IMR-90 (cell line): Measurements from ENCODE around the gene SLC7A6. TPM values are rescaled to one million over a fixed set of nuclear protein-coding genes. Genes with fewer than 3 reads are reported as not detected.

Experiments
- ATAC-seq: fragments of 200-7000 bp; cut with Tn5 transposase; 2 replicates; pipeline ENCODE4 v1.9.1; 2020; ENCODE audit warnings: low read depth, mild to moderate bottlenecking, moderate library complexity
- BruUV-seq: library from RNA; stranded (reverse); fragments of 400-500 nt; replicated peaks from 2 replicates; lab custom pipeline; 2021; lab: Mats Ljungman, UMichigan
- CTCF ChIA-PET: fragments of 300-600 bp; formaldehyde crosslinking; extraction: SDS; loops from one replicate; lab custom pipeline; 2021; ENCODE audit warnings: antibody characterized with exemption; lab: Yijun Ruan, JAX
- POLR2A ChIA-PET: fragments of 300-600 bp; sonication (Branson Sonifier 250); formaldehyde crosslinking; loops from one replicate; lab custom pipeline; 2022; ENCODE audit warnings: antibody characterized with exemption; ENCODE audit not compliant: unreplicated experiment; lab: Charles Lee
- DNase-seq: peaks from one replicate; pipeline ENCODE4 v3.0.0; 2013
- H2AFZ ChIP-seq: replicated peaks from 2 replicates; pipeline ENCODE3; 2013; ENCODE audit warnings: low read length, mild to moderate bottlenecking; ENCODE audit not compliant: poor library complexity
- H2AK5ac ChIP-seq: 2 replicates; pipeline ENCODE4 v1.6.1; 2013; ENCODE audit warnings: low read depth, low read length, inconsistent platforms
- H2AK9ac ChIP-seq: replicated peaks from 2 replicates; pipeline ENCODE3; 2013; ENCODE audit warnings: mild to moderate bottlenecking, low read depth, low read length, moderate library complexity; ENCODE audit not compliant: poor library complexity
- H2BK120ac ChIP-seq: 2 replicates; pipeline ENCODE4 v1.6.1; 2013; ENCODE audit warnings: low read depth, low read length, inconsistent platforms
- H2BK15ac ChIP-seq: 3 replicates; pipeline ENCODE4 v1.6.1; 2013; ENCODE audit warnings: low read depth, low read length, inconsistent platforms
- H2BK20ac ChIP-seq: 2 replicates; pipeline ENCODE4 v1.6.1; 2013; ENCODE audit warnings: low read depth, mild to moderate bottlenecking, inconsistent platforms, low read length, moderate library complexity
- H2BK5ac ChIP-seq: 2 replicates; pipeline ENCODE4 v1.6.1; 2013; ENCODE audit warnings: mild to moderate bottlenecking, low read depth, low read length, inconsistent platforms; ENCODE audit not compliant: poor library complexity, severe bottlenecking
- H3K14ac ChIP-seq: replicated peaks from 2 replicates; pipeline ENCODE4 v1.6.1; 2013; ENCODE audit warnings: low read depth, low read length, inconsistent platforms
- H3K18ac ChIP-seq: 2 replicates; pipeline ENCODE4 v1.6.1; 2013; ENCODE audit warnings: low read depth, low read length, control low read depth
- H3K23ac ChIP-seq: 2 replicates; pipeline ENCODE4 v1.6.1; 2013; ENCODE audit warnings: low read depth, low read length, inconsistent platforms
- H3K27ac ChIP-seq: 2 replicates; pipeline ENCODE4 v1.5.1; 2013; ENCODE audit warnings: mild to moderate bottlenecking, control low read depth, low read length; ENCODE audit not compliant: insufficient read depth
- H3K27me3 ChIP-seq: 2 replicates; pipeline ENCODE4 v1.6.1; 2013; ENCODE audit warnings: low read length; ENCODE audit not compliant: control insufficient read depth, insufficient read depth
- H3K36me3 ChIP-seq: 2 replicates; pipeline ENCODE4 v1.6.1; 2013; ENCODE audit warnings: low read length, mixed read lengths; ENCODE audit not compliant: control insufficient read depth, insufficient read depth
- H3K4ac ChIP-seq: 2 replicates; pipeline ENCODE4 v1.6.1; 2013; ENCODE audit warnings: low read depth, low read length, inconsistent platforms
- H3K4me1 ChIP-seq: 2 replicates; pipeline ENCODE4 v1.6.1; 2013; ENCODE audit warnings: low read length, mixed read lengths; ENCODE audit not compliant: control insufficient read depth, insufficient read depth
- H3K4me2 ChIP-seq: 2 replicates; pipeline ENCODE4 v1.6.1; 2013; ENCODE audit warnings: low read depth, mild to moderate bottlenecking, control low read depth, low read length, moderate library complexity
- H3K4me3 ChIP-seq: 2 replicates; pipeline ENCODE4 v1.5.1; 2013; ENCODE audit warnings: low read depth, mild to moderate bottlenecking, control low read depth, low read length, moderate library complexity; ENCODE audit not compliant: insufficient read depth
- H3K56ac ChIP-seq: 2 replicates; pipeline ENCODE4 v1.6.1; 2013; ENCODE audit warnings: low read length, inconsistent platforms; ENCODE audit not compliant: insufficient read depth; ENCODE audit errors: extremely low read depth
- H3K79me1 ChIP-seq, 2 experiments: 2 replicates each; pipeline ENCODE4 v1.6.1; 2013; ENCODE audit warnings: low read length in 2 of 2, inconsistent platforms in 1 of 2, low read depth in 1 of 2
- H3K9ac ChIP-seq: 2 replicates; pipeline ENCODE4 v1.6.1; 2013; ENCODE audit warnings: low read depth, low read length, control low read depth
- H3K9me1 ChIP-seq: 2 replicates; pipeline ENCODE4 v1.6.1; 2013; ENCODE audit warnings: low read length, inconsistent platforms; ENCODE audit not compliant: insufficient read depth
- H3K9me3 ChIP-seq: 2 replicates; pipeline ENCODE4 v1.6.1; 2013; ENCODE audit warnings: low read length; ENCODE audit not compliant: control insufficient read depth, insufficient read depth
- H4K20me1 ChIP-seq: 2 replicates; pipeline ENCODE4 v1.6.1; 2013; ENCODE audit warnings: low read length, inconsistent platforms; ENCODE audit not compliant: insufficient read depth
- H4K5ac ChIP-seq: 2 replicates; pipeline ENCODE4 v1.6.1; 2013; ENCODE audit warnings: mild to moderate bottlenecking, low read depth, low read length, control low read depth
- H4K8ac ChIP-seq, 2 experiments: 2 replicates each; pipeline ENCODE4 v1.6.1; 2013; ENCODE audit warnings: low read depth in 2 of 2, low read length in 2 of 2, control low read depth in 1 of 2, inconsistent platforms in 1 of 2
- H4K91ac ChIP-seq: 2 replicates; pipeline ENCODE4 v1.6.1; 2013; ENCODE audit warnings: low read depth, low read length, inconsistent platforms; ENCODE audit not compliant: insufficient read depth
- CHD1 ChIP-seq: IDR thresholded peaks from 2 replicates; pipeline ENCODE4 v1.6.1; 2012; ENCODE audit warnings: low read depth, low read length, improper control_type of control experiment
- POLR2A ChIP-seq: IDR thresholded peaks from 2 replicates; pipeline ENCODE4 v1.6.1; 2012; ENCODE audit warnings: mild to moderate bottlenecking, low read depth, low read length
- WGBS, 2 experiments: methylation state at CpG; one replicate each; pipeline versions ENCODE4 v1.1.5 to v1.1.7; 2013; ENCODE audit warnings: missing lambda C conversion rate in 2 of 2; ENCODE audit not compliant: insufficient read length in 1 of 2; ENCODE audit errors: extremely low coverage in 2 of 2; 5-methylcytosine and 5-hydroxymethylcytosine counted together
- dilution Hi-C: fragments of 300-500 bp; cut with HindIII; formaldehyde crosslinking; loops from one replicate; pipeline ENCODE4 v1.14.3; 2018; ENCODE audit warnings: low sequenced_read_pairs; ENCODE audit not compliant: unreplicated experiment
- in situ Hi-C: fragments of 300-500 bp; cut with MboI; formaldehyde crosslinking; loops from 3 replicates; pipeline ENCODE4 v1.14.3; 2019; ENCODE audit warnings: low sequenced_read_pairs, inconsistent platforms, mixed read lengths
- intact Hi-C: fragments of 100-400 bp; cut with micrococcal nuclease; formaldehyde crosslinking; loops from 2 replicates; pipeline ENCODE4 v1.10.0; 2022
- polyA plus RNA-seq, 3 experiments: library from polyadenylated mRNA; depleted of rRNA; stranded (reverse); fragments of >200 nt; gene quantifications; 2 replicates each; pipeline ENCODE4 v1.2.3, GENCODE V29; 2012; ENCODE audit warnings: low replicate concordance in 1 of 3
- total RNA-seq: library from RNA; depleted of rRNA; stranded (reverse); fragments of >200 nt; gene quantifications from 2 replicates; pipeline ENCODE4 v1.2.3, GENCODE V29; 2012

Gene SLC7A6
- total and polyA plus RNA-seq, 2 of the 4 experiments (the other 2 are of a cell fraction), result 29.4 to 36.1 TPM

DNA sequence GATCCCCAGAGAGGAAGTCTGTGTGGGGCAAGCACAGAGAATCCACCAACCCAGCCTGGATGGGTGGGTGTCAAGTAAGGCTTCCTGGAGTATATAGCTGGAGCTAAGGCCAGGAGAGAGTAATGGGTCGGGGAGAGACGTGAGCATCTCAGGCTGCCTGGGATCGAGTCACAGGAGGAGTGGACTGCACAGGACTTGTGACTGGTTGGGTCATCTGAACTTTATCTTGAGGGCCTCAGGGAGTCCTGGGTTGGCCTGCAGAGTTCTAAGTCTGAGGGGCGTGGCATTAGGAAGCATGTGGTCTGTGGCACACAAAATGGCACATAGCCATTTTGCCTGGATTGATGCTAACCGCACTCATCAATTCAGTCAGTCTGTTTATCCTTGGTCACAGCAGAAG is 17.7 kb upstream of the SLC7A6 start:
- no peak overlapping the region for H4K5ac ChIP-seq
- no peak overlapping the region for H4K8ac ChIP-seq
- TF ChIP-seq CHD1 (no peak), POLR2A (no peak)
- H3K36me3 ChIP-seq, result peaks cover 8% of the 10 kb centered on the region
- no peaks in the 10 kb centered on the region for H4K20me1 ChIP-seq
- H2BK20ac ChIP-seq, result no peak overlapping the region
- H3K9me1 ChIP-seq, result peaks cover 27% of the 10 kb centered on the region
- H3K79me1 ChIP-seq, result peaks cover 30 to 49% of the 10 kb centered on the region in 2 experiments
- DNase-seq, result no peak
- CTCF ChIA-PET, result no interaction called here
- H3K4me3 ChIP-seq, result no peak overlapping the region
- no peaks in the 10 kb centered on the region for H3K9me3 ChIP-seq
- no peak overlapping the region for H2BK120ac ChIP-seq
- no peak overlapping the region for H2AK5ac ChIP-seq
- H4K91ac ChIP-seq, result no peak overlapping the region
- H2AFZ ChIP-seq, result no peak overlapping the region
- no peak overlapping the region for H2BK15ac ChIP-seq
- H3K27ac ChIP-seq, result no peak overlapping the region
- 93% methylated on average over 4 of the region's 5 CpGs; no CpG with 5 or more reads in 1 of the 2 experiments for WGBS, 2 experiments
- POLR2A ChIA-PET, result no interaction called here
- intact Hi-C loops (no loop called here), in situ Hi-C loops (no loop called here), dilution Hi-C loops (no loop called here)
- peaks cover 14% of the 10 kb centered on the region for H3K4me1 ChIP-seq
- no peak overlapping the region for H3K14ac ChIP-seq
- no peak for ATAC-seq
- no peaks in the 10 kb centered on the region for H3K27me3 ChIP-seq
- H3K9ac ChIP-seq, result no peak overlapping the region
- no peak overlapping the region for H3K4ac ChIP-seq
- no peak overlapping the region for H3K18ac ChIP-seq
- no peak overlapping the region for H3K56ac ChIP-seq
- H3K23ac ChIP-seq, result peak overlapping the region; percentile 27; the same call in 1 of the 2 replicates
- H2BK5ac ChIP-seq, result no peak overlapping the region
- H3K4me2 ChIP-seq, result 0 out of 2 replicates have a peak overlapping the region, but pooled peaks have one; percentile 94
- H2AK9ac ChIP-seq, result peak overlapping the region; percentile 77
- BruUV-seq, result no TSS peak
